A673 (cell line): ENCODE data around the gene GHRH. TPM values are rescaled to one million over a fixed set of nuclear protein-coding genes. Genes with fewer than 3 reads are reported as not detected.

Experiments used
- BruUV-seq: library from RNA; stranded (reverse); fragments of 400-500 nt; replicated peaks from 2 replicates; lab custom pipeline; 2021; lab: Mats Ljungman, UMichigan
- CTCF ChIA-PET: fragments of 300-600 bp; sonication (Branson Sonifier 250); formaldehyde crosslinking; loops from one replicate; lab custom pipeline; 2022; ENCODE audit warnings: antibody characterized with exemption; lab: Charles Lee
- POLR2A ChIA-PET: fragments of 300-600 bp; sonication (Branson Sonifier 250); formaldehyde crosslinking; loops from one replicate; lab custom pipeline; 2022; ENCODE audit warnings: antibody characterized with exemption; ENCODE audit not compliant: low non-redundant PET; lab: Charles Lee
- DNase-seq: peaks from one replicate; pipeline ENCODE4 v3.0.0-alpha.2; 2015; ENCODE audit warnings: low spot score
- H3K27ac ChIP-seq: fragments of 200-600 bp; sonication (generic); 2 replicates; pipeline ENCODE4 v1.5.1; 2016; ENCODE audit warnings: mixed run types, low read depth, mild to moderate bottlenecking, mixed read lengths, antibody characterized with exemption, low read length; ENCODE audit not compliant: poor library complexity, severe bottlenecking
- H3K27me3 ChIP-seq: fragments of 200-600 bp; sonication (generic); replicated peaks from 2 replicates; pipeline ENCODE4 v1.6.1; 2017; ENCODE audit warnings: mixed run types, low read depth, mild to moderate bottlenecking, mixed read lengths, antibody characterized with exemption, low read length; ENCODE audit not compliant: insufficient read depth, poor library complexity
- H3K36me3 ChIP-seq: fragments of 200-600 bp; sonication (generic); 2 replicates; pipeline ENCODE4 v1.6.1; 2016; ENCODE audit warnings: mixed run types, mild to moderate bottlenecking, mixed read lengths, antibody characterized with exemption, low read length; ENCODE audit not compliant: insufficient read depth, poor library complexity, severe bottlenecking
- H3K4me1 ChIP-seq: fragments of 200-600 bp; sonication (generic); 2 replicates; pipeline ENCODE4 v1.6.1; 2017; ENCODE audit warnings: mixed run types, mild to moderate bottlenecking, mixed read lengths, antibody characterized with exemption, low read length; ENCODE audit not compliant: insufficient read depth, poor library complexity, severe bottlenecking
- H3K4me3 ChIP-seq: fragments of 200-600 bp; sonication (generic); 2 replicates; pipeline ENCODE4 v1.5.1; 2016; ENCODE audit warnings: low read depth, mixed run types, mild to moderate bottlenecking, mixed read lengths, low read length; ENCODE audit not compliant: poor library complexity, severe bottlenecking
- H3K9me3 ChIP-seq: fragments of 200-600 bp; sonication (generic); 2 replicates; pipeline ENCODE4 v1.6.1; 2016; ENCODE audit warnings: mixed run types, low read depth, mild to moderate bottlenecking, mixed read lengths, antibody characterized with exemption, low read length; ENCODE audit not compliant: poor library complexity, severe bottlenecking
- EZH2 ChIP-seq: fragments of 200-600 bp; sonication (generic); IDR thresholded peaks from 2 replicates; pipeline ENCODE4 v1.6.1; 2017; ENCODE audit warnings: borderline replicate concordance, low read depth, mild to moderate bottlenecking, mixed read lengths, antibody characterized with exemption, low read length; ENCODE audit not compliant: poor library complexity, severe bottlenecking
- intact Hi-C: fragments of 100-400 bp; cut with micrococcal nuclease; formaldehyde crosslinking; loops from one replicate; pipeline ENCODE4 v1.10.0; 2022; ENCODE audit not compliant: unreplicated experiment
- total RNA-seq: library from RNA; stranded (reverse); gene quantifications from 2 replicates; pipeline ENCODE4 v1.2.3, GENCODE V29; 2021
- TF ChIP-seq, protein P1 (sequence below): fragments of 300-800, 200-600 bp; sonication (generic); conservative IDR thresholded peaks from 2 replicates; pipeline ENCODE4 v1.5.1; 2017; ENCODE audit warnings: low read depth, mild to moderate bottlenecking, antibody characterized with exemption, low read length, moderate library complexity, mixed read lengths

GHRH gene
- total RNA-seq, 1 experiment from 2014 or later = not detected

GRCh38 chr20:37229357-37229756, 32.3 kb downstream of the GHRH start:
- no TSS peak for BruUV-seq
- CTCF ChIA-PET = interaction anchor here (0.6 kb wide), 1 partner anchor 136 kb away, joined by 3 read pairs; no protein-coding TSS in a partner anchor
- H3K27ac ChIP-seq = no peak overlapping the region

DNA sequence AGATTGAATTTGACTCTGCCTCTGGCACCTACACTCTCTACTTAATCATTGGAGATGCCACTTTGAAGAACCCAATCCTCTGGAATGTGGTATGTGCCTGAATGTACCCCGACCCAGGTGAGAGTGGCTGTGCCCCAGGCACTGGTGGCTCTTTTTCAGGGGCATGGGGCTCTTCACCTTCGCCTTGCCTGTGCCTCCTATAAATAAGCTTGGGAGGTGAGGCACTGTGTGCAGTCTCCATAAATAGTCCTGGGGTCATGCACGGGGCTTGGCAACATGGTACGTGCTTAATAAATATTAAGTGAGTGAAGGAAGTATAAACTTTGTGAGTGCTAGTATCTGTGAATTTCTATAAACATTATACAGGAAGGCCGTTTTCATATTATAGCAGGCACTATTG, 33.0 kb downstream of the GHRH start:
- H3K27me3 ChIP-seq = no peaks in the 10 kb centered on the region
- CTCF ChIA-PET = no interaction called here
- no peaks in the 10 kb centered on the region for H3K4me1 ChIP-seq
- TF ChIP-seq, protein P1, sequence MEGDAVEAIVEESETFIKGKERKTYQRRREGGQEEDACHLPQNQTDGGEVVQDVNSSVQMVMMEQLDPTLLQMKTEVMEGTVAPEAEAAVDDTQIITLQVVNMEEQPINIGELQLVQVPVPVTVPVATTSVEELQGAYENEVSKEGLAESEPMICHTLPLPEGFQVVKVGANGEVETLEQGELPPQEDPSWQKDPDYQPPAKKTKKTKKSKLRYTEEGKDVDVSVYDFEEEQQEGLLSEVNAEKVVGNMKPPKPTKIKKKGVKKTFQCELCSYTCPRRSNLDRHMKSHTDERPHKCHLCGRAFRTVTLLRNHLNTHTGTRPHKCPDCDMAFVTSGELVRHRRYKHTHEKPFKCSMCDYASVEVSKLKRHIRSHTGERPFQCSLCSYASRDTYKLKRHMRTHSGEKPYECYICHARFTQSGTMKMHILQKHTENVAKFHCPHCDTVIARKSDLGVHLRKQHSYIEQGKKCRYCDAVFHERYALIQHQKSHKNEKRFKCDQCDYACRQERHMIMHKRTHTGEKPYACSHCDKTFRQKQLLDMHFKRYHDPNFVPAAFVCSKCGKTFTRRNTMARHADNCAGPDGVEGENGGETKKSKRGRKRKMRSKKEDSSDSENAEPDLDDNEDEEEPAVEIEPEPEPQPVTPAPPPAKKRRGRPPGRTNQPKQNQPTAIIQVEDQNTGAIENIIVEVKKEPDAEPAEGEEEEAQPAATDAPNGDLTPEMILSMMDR = no peak
- TF ChIP-seq EZH2 = no peak
- H3K36me3 ChIP-seq = peaks cover 99% of the 10 kb centered on the region
- DNase-seq = no peak
- intact Hi-C loops = no loop called here
- POLR2A ChIA-PET = no interaction called here
- BruUV-seq = no TSS peak
- H3K9me3 ChIP-seq = no peaks in the 10 kb centered on the region
- H3K4me3 ChIP-seq = no peak overlapping the region
- no peak overlapping the region for H3K27ac ChIP-seq

More at GRCh38 chr20:37229357-37229756, 32.3 kb downstream of the GHRH start:
- TF ChIP-seq, protein P1 = no peak
- no peak for TF ChIP-seq EZH2
- intact Hi-C loops = no loop called here
- no peak for DNase-seq
- Histone ChIP-seq H3K9me3 (no peaks in the 10 kb centered on the region), H3K27me3 (no peaks in the 10 kb centered on the region), H3K4me1 (no peaks in the 10 kb centered on the region), H3K4me3 (no peak overlapping the region), H3K36me3 (peaks cover 99% of the 10 kb centered on the region)
- POLR2A ChIA-PET = no interaction called here

DNA sequence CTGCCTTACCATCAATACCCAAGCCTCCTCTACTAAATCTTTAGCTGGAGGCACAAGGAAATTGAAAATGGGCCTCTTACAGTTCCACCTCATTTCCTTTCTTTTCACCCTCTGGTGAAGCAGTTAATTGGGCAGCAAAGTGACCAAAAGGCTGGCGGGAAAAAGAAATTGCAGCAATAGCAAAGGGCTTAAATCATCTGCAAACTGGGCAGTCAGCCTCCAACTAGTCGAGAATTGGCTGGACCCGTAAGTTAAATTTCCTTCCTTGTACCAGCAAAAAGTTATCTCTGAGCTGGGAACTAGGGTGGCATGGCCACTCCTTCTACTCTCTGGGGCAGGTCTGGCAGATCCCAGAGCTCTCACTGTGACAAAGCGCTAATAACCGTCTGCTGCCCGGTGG, 33.5 kb downstream of the GHRH start:
- TF ChIP-seq EZH2 = no peak
- TF ChIP-seq, protein P1 = no peak
- no peak overlapping the region for H3K4me3 ChIP-seq
- no TSS peak for BruUV-seq
- H3K27me3 ChIP-seq = no peaks in the 10 kb centered on the region
- no peak for DNase-seq
- ChIA-PET POLR2A (no interaction called here), CTCF (no interaction called here)
- no peaks in the 10 kb centered on the region for H3K9me3 ChIP-seq
- peaks cover 99% of the 10 kb centered on the region for H3K36me3 ChIP-seq
- no peaks in the 10 kb centered on the region for H3K4me1 ChIP-seq
- intact Hi-C loops = no loop called here
- no peak overlapping the region for H3K27ac ChIP-seq
